Transverse colon (tissue), 4 donors: Measurements from ENCODE around the gene HACD1. TPM values are rescaled to one million over a fixed set of nuclear protein-coding genes. Genes with fewer than 3 reads are reported as not detected.

ENCODE experiments used
- DNase-seq: peaks from one replicate; pipeline ENCODE4 v3.0.0-alpha.2; 2019
- H3K27ac ChIP-seq, 4 donors: fragments of 200-600 bp; sonication (generic); 2 replicates each; pipeline ENCODE4 v1.5.1; 2016 to 2018; ENCODE audit warnings: inconsistent platforms in 4 of 4
- H3K27me3 ChIP-seq: fragments of 200-600 bp; sonication (generic); 2 replicates; pipeline ENCODE4 v1.5.1; 2017; ENCODE audit warnings: inconsistent platforms
- H3K36me3 ChIP-seq, 4 donors: fragments of 200-600 bp; sonication (generic); 2 replicates each; pipeline ENCODE4 v1.5.1; 2017 to 2019; ENCODE audit warnings: inconsistent platforms in 4 of 4
- H3K4me1 ChIP-seq, 4 donors: fragments of 200-600 bp; sonication (generic); 2 replicates each; pipeline ENCODE4 v1.5.1; 2017 to 2020; ENCODE audit warnings: inconsistent platforms in 4 of 4
- H3K4me3 ChIP-seq, 4 donors: fragments of 200-600 bp; sonication (generic); 1 replicate in 1 of 4; 2 replicates in 3 of 4; pipeline versions ENCODE4 v1.5.1 to v1.6.1; 2017 to 2019; ENCODE audit warnings: inconsistent platforms in 4 of 4
- H3K9me3 ChIP-seq, 2 donors: fragments of 200-600 bp; sonication (generic); 2 replicates each; pipeline ENCODE4 v1.5.1; 2017 to 2019; ENCODE audit warnings: inconsistent platforms in 2 of 2
- CTCF ChIP-seq, 5 experiments: fragments of 200-600 bp in 3 of 5; fragments of 450-650 bp in 2 of 5; sonication (generic) in 3 of 5; IDR thresholded peaks; 1 replicate in 2 of 5; 2 replicates in 3 of 5; pipeline ENCODE4 v1.5.1; 2016 to 2017; ENCODE audit warnings: antibody characterized with exemption in 5 of 5, inconsistent platforms in 3 of 5, mild to moderate bottlenecking in 2 of 5, moderate library complexity in 1 of 5
- EP300 ChIP-seq: sonication (generic); formaldehyde crosslinking; IDR thresholded peaks from one replicate; pipeline ENCODE4 v1.6.1; 2017; ENCODE audit warnings: antibody characterized with exemption, low read depth
- POLR2A ChIP-seq: fragments of 450-650 bp; IDR thresholded peaks from one replicate; pipeline ENCODE4 v1.6.1; 2016; ENCODE audit warnings: antibody characterized with exemption, mild to moderate bottlenecking, moderate library complexity
- POLR2AphosphoS5 ChIP-seq, 3 donors: sonication (generic); formaldehyde crosslinking; IDR thresholded peaks; one replicate each; pipeline ENCODE4 v1.6.1; 2016; ENCODE audit warnings: antibody characterized with exemption in 3 of 3
- WGBS, 2 donors: methylation state at CpG; one replicate each; pipeline ENCODE4 v1.1.5; 2018; ENCODE audit warnings: low coverage in 1 of 2; 5-methylcytosine and 5-hydroxymethylcytosine counted together
- in situ Hi-C, 4 donors: fragments of 200-750 bp; cut with MboI; loops; one replicate each; pipeline versions ENCODE4 v1.15.0 to v1.15.1; 2017; ENCODE audit warnings: low sequenced_read_pairs in 3 of 4, low pct_ligation_motif_present in 1 of 4, low pct_unique_long_range_greater_than_20kb in 1 of 4
- intact Hi-C: fragments of 100-400 bp; cut with DNase I; formaldehyde crosslinking; loops from one replicate; pipeline ENCODE4 v1.15.1; 2023; ENCODE audit warnings: low total_unique reads
- total RNA-seq, 4 donors: library from RNA; depleted of rRNA; stranded (reverse); fragments of >200 nt; gene quantifications; one replicate each; pipeline ENCODE4 v1.1.0, GENCODE V29; 2016

The HACD1 gene
- total RNA-seq, 4 donors from 2014 or later = 6.7 to 52.3 (median 16.5) TPM; not detected in 1

GRCh38 chr10:17564911-17565310 is 52.3 kb downstream of the HACD1 start:
- 93 to 96% methylated on average over 2 to 3 of the region's 3 CpGs for WGBS, 2 donors
- Histone ChIP-seq H3K27ac (no peak overlapping the region), H3K4me3 (no peak overlapping the region), H3K36me3 (no peaks in the 10 kb centered on the region), H3K4me1 (no peaks in the 10 kb centered on the region), H3K9me3 (no peaks in the 10 kb centered on the region), H3K27me3 (no peaks in the 10 kb centered on the region)
- in situ Hi-C loops (loop anchor here in 1 of 4 donors (25.0 kb wide), 1 partner anchor 422 kb away; no protein-coding TSS in a partner anchor), intact Hi-C loops (loop anchor here (5.0 kb wide), 1 partner anchor 827 kb away; no protein-coding TSS in a partner anchor)
- DNase-seq = no peak
- TF ChIP-seq CTCF (IDR thresholded peaks at IDR 0.05) (no peak), POLR2AphosphoS5 (IDR thresholded peaks at IDR 0.05) (no peak), EP300 (no peak), POLR2A (no peak)

GRCh38 chr10:17563452-17563851 is 53.7 kb downstream of the HACD1 start:
- DNase-seq = no peak
- no peak overlapping the region for H3K4me3 ChIP-seq
- H3K27ac ChIP-seq = no peak overlapping the region
- no peaks in the 10 kb centered on the region for H3K27me3 ChIP-seq
- WGBS, 2 donors = 55 to 56% methylated on average over 3 to 4 of the region's 4 CpGs
- TF ChIP-seq POLR2A (no peak), CTCF (IDR thresholded peaks at IDR 0.05) (no peak), POLR2AphosphoS5 (IDR thresholded peaks at IDR 0.05) (no peak), EP300 (no peak)
- H3K4me1 ChIP-seq = no peaks in the 10 kb centered on the region
- in situ Hi-C loops (loop anchor here in 1 of 4 donors (25.0 kb wide), 1 partner anchor 424 kb away; no protein-coding TSS in a partner anchor), intact Hi-C loops (loop anchor here (5.0 kb wide), 1 partner anchor 829 kb away; no protein-coding TSS in a partner anchor)
- no peaks in the 10 kb centered on the region for H3K9me3 ChIP-seq
- H3K36me3 ChIP-seq = no peaks in the 10 kb centered on the region

- no peak for DNase-seq
- Histone ChIP-seq H3K9me3 (no peaks in the 10 kb centered on the region), H3K27me3 (no peaks in the 10 kb centered on the region), H3K4me3 (no peak overlapping the region), H3K27ac (no peak overlapping the region), H3K36me3 (no peaks in the 10 kb centered on the region), H3K4me1 (no peaks in the 10 kb centered on the region)
- TF ChIP-seq POLR2AphosphoS5 (IDR thresholded peaks at IDR 0.05) = no peak
- no peak for TF ChIP-seq POLR2A
- no peak for TF ChIP-seq EP300
- TF ChIP-seq CTCF (IDR thresholded peaks at IDR 0.05) = no peak
- in situ Hi-C loops (loop anchor here in 1 of 4 donors (25.0 kb wide), 1 partner anchor 425 kb away; no protein-coding TSS in a partner anchor), intact Hi-C loops (loop anchor here (5.0 kb wide), 1 partner anchor 830 kb away; no protein-coding TSS in a partner anchor)
- WGBS, 2 donors = 41 to 67% methylated on average over 8 of the region's 8 CpGs
These were observed 54.6 kb downstream of the HACD1 start for GRCh38 chr10:17562614-17563013.

- H3K27me3 ChIP-seq = no peaks in the 10 kb centered on the region
- no peak for TF ChIP-seq POLR2AphosphoS5 (IDR thresholded peaks at IDR 0.05)
- no peaks in the 10 kb centered on the region for H3K9me3 ChIP-seq
- no peak for DNase-seq
- in situ Hi-C loops (loop anchor here in 1 of 4 donors (25.0 kb wide), 1 partner anchor 426 kb away; no protein-coding TSS in a partner anchor), intact Hi-C loops (loop anchor here (5.0 kb wide), 1 partner anchor 831 kb away; no protein-coding TSS in a partner anchor)
- no peaks in the 10 kb centered on the region for H3K4me1 ChIP-seq
- 65 to 82% methylated on average over 2 of the region's 2 CpGs for WGBS, 2 donors
- H3K36me3 ChIP-seq = no peaks in the 10 kb centered on the region
- H3K4me3 ChIP-seq = no peak overlapping the region
- H3K27ac ChIP-seq = no peak overlapping the region
These were observed 56.1 kb downstream of the HACD1 start for GRCh38 chr10:17561111-17561510.
